ENCODE data around the gene KIF4A.

Gene KIF4A

GRCh38 chrX:70244881-70245280 lies 45.0 kb upstream of the KIF4A start:
- Histone ChIP-seq H3K9me3 (ENCODE audit: severe bottlenecking) (no peaks in the 10 kb centered on the region), H3K36me3 (ENCODE audit: low read depth) (no peaks in the 10 kb centered on the region), H3K27ac (ENCODE audit: poor library complexity, severe bottlenecking) (no peak overlapping the region), H3K4me3 (ENCODE audit: severe bottlenecking) (no peak overlapping the region), H3K4me1 (ENCODE audit: insufficient read depth, poor library complexity, severe bottlenecking) (no peaks in the 10 kb centered on the region), H3K27me3 (ENCODE audit: insufficient read depth, poor library complexity, severe bottlenecking) (no peaks in the 10 kb centered on the region)
- ATAC-seq (ENCODE audit: low read depth), result no peak
- TF ChIP-seq CTCF (IDR thresholded peaks at IDR 0.05; ENCODE audit: poor library complexity, severe bottlenecking), result no peak
- DNase-seq (ENCODE audit: low spot score), result no peak

- ATAC-seq (ENCODE audit: low read depth) (no peak), DNase-seq (ENCODE audit: low spot score) (no peak)
- no peak overlapping the region for H3K4me3 ChIP-seq (ENCODE audit: severe bottlenecking)
- H3K36me3 ChIP-seq (ENCODE audit: low read depth), result no peaks in the 10 kb centered on the region
- no peak for TF ChIP-seq CTCF (IDR thresholded peaks at IDR 0.05; ENCODE audit: poor library complexity, severe bottlenecking)
- no peak overlapping the region for H3K27ac ChIP-seq (ENCODE audit: poor library complexity, severe bottlenecking)
- H3K9me3 ChIP-seq (ENCODE audit: severe bottlenecking), result no peaks in the 10 kb centered on the region
- peaks cover 2% of the 10 kb centered on the region for H3K4me1 ChIP-seq (ENCODE audit: insufficient read depth, poor library complexity, severe bottlenecking)
- no peaks in the 10 kb centered on the region for H3K27me3 ChIP-seq (ENCODE audit: insufficient read depth, poor library complexity, severe bottlenecking)
Measured at GRCh38 chrX:70247252-70247651, 42.7 kb upstream of the KIF4A start.

- DNase-seq (ENCODE audit: low spot score), result no peak
- no peak for TF ChIP-seq CTCF (IDR thresholded peaks at IDR 0.05; ENCODE audit: poor library complexity, severe bottlenecking)
- H3K27me3 ChIP-seq (ENCODE audit: insufficient read depth, poor library complexity, severe bottlenecking), result no peaks in the 10 kb centered on the region
- H3K4me1 ChIP-seq (ENCODE audit: insufficient read depth, poor library complexity, severe bottlenecking), result peaks cover 29% of the 10 kb centered on the region
- H3K9me3 ChIP-seq (ENCODE audit: severe bottlenecking), result no peaks in the 10 kb centered on the region
- 0 out of 3 replicates have a peak, but pooled peaks have one; percentile 35 for ATAC-seq (ENCODE audit: low read depth)
- H3K27ac ChIP-seq (ENCODE audit: poor library complexity, severe bottlenecking), result peak overlapping the region; percentile 88
- H3K4me3 ChIP-seq (ENCODE audit: severe bottlenecking), result no peak overlapping the region
- H3K36me3 ChIP-seq (ENCODE audit: low read depth), result no peaks in the 10 kb centered on the region
Measured at GRCh38 chrX:70252491-70252890, 37.4 kb upstream of the KIF4A start.

GRCh38 chrX:70253377-70254062 lies 36.4 kb upstream of the KIF4A start:
- no peaks in the 10 kb centered on the region for H3K9me3 ChIP-seq (ENCODE audit: severe bottlenecking)
- peaks cover 29% of the 10 kb centered on the region for H3K4me1 ChIP-seq (ENCODE audit: insufficient read depth, poor library complexity, severe bottlenecking)
- H3K27ac ChIP-seq (ENCODE audit: poor library complexity, severe bottlenecking), result peak overlapping the region; percentile 88
- DNase-seq (ENCODE audit: low spot score), result no peak
- peak; percentile 75 for ATAC-seq (ENCODE audit: low read depth)
- H3K36me3 ChIP-seq (ENCODE audit: low read depth), result no peaks in the 10 kb centered on the region
- TF ChIP-seq CTCF (IDR thresholded peaks at IDR 0.05; ENCODE audit: poor library complexity, severe bottlenecking), result no peak
- no peaks in the 10 kb centered on the region for H3K27me3 ChIP-seq (ENCODE audit: insufficient read depth, poor library complexity, severe bottlenecking)
- no peak overlapping the region for H3K4me3 ChIP-seq (ENCODE audit: severe bottlenecking)

GRCh38 chrX:70254063-70254400 lies 35.9 kb upstream of the KIF4A start:
- peaks cover 29% of the 10 kb centered on the region for H3K4me1 ChIP-seq (ENCODE audit: insufficient read depth, poor library complexity, severe bottlenecking)
- H3K27me3 ChIP-seq (ENCODE audit: insufficient read depth, poor library complexity, severe bottlenecking), result no peaks in the 10 kb centered on the region
- H3K27ac ChIP-seq (ENCODE audit: poor library complexity, severe bottlenecking), result peak overlapping the region; percentile 88
- no peak for DNase-seq (ENCODE audit: low spot score)
- H3K4me3 ChIP-seq (ENCODE audit: severe bottlenecking), result no peak overlapping the region
- H3K9me3 ChIP-seq (ENCODE audit: severe bottlenecking), result no peaks in the 10 kb centered on the region
- H3K36me3 ChIP-seq (ENCODE audit: low read depth), result no peaks in the 10 kb centered on the region
- no peak for TF ChIP-seq CTCF (IDR thresholded peaks at IDR 0.05; ENCODE audit: poor library complexity, severe bottlenecking)
- ATAC-seq (ENCODE audit: low read depth), result peak; percentile 71

Data from RWPE2 (cell line).